ENCODE measurements around the gene TPO. TPM values are rescaled to one million over a fixed set of nuclear protein-coding genes. Genes with fewer than 3 reads are reported as not detected.

TPO gene
- total RNA-seq, 1 experiment from 2014 or later: not detected

GRCh38 chr2:1407950-1408675, 5.2 kb upstream of the TPO start:
- TF ChIP-seq USF1 (CRISPR knock-in tag; IDR thresholded peaks at IDR 0.05) (no peak), ZBTB21 (CRISPR knock-in tag; IDR thresholded peaks at IDR 0.05; ENCODE audit: borderline replicate concordance) (no peak), SMAD4 (CRISPR knock-in tag; IDR thresholded peaks at IDR 0.05) (no peak), JUN (CRISPR knock-in tag; IDR thresholded peaks at IDR 0.05) (no peak), STAT6 (CRISPR knock-in tag; conservative IDR thresholded peaks at IDR 0.05; ENCODE audit: low read depth) (no peak)
- Mint-ChIP-seq H3K36me3 (no peaks in the 10 kb centered on the region), H3K4me3 (no peak overlapping the region), H3K9me3 (peaks cover 4% of the 10 kb centered on the region; the same call in 1 of the 2 replicates), H3K27me3 (ENCODE audit: low read depth) (peaks cover 23% of the 10 kb centered on the region), H3K4me1 (peaks cover 28% of the 10 kb centered on the region), H3K27ac (no peak overlapping the region)
- ChIA-PET CTCF (interaction anchor here (1.2 kb wide), 1 partner anchor 143 kb away, joined by 3 read pairs; no protein-coding TSS in a partner anchor), POLR2A (no interaction called here)
- DNase-seq (ENCODE audit: low spot score) (no peak), ATAC-seq (no peak)

- CTCF ChIA-PET: no interaction called here
- POLR2A ChIA-PET: no interaction called here
- no peak overlapping the region for H3K4me3 Mint-ChIP-seq
- peaks cover 3% of the 10 kb centered on the region; the same call in 1 of the 2 replicates for H3K9me3 Mint-ChIP-seq
- H3K4me1 Mint-ChIP-seq: peaks cover 17% of the 10 kb centered on the region
- no peaks in the 10 kb centered on the region for H3K36me3 Mint-ChIP-seq
- peaks cover 24% of the 10 kb centered on the region for H3K27me3 Mint-ChIP-seq (ENCODE audit: low read depth)
- peak; percentile 70 for ATAC-seq
- no peak overlapping the region for H3K27ac Mint-ChIP-seq
- no peak for DNase-seq (ENCODE audit: low spot score)
- TF ChIP-seq CTCF (IDR thresholded peaks at IDR 0.05) (no peak), ATF3 (CRISPR knock-in tag; conservative IDR thresholded peaks at IDR 0.05) (no peak), ESRRA (CRISPR knock-in tag; IDR thresholded peaks at IDR 0.05; ENCODE audit: borderline replicate concordance) (no peak), ATF1 (CRISPR knock-in tag; IDR thresholded peaks at IDR 0.05) (no peak), IRF2 (CRISPR knock-in tag; IDR thresholded peaks at IDR 0.05; ENCODE audit: borderline replicate concordance, low read depth) (no peak), ZSCAN18 (CRISPR knock-in tag; IDR thresholded peaks at IDR 0.05) (no peak), SOX15 (CRISPR knock-in tag; IDR thresholded peaks at IDR 0.05) (no peak), FOXP1 (CRISPR knock-in tag; IDR thresholded peaks at IDR 0.05; ENCODE audit: borderline replicate concordance) (no peak), MXD4 (CRISPR knock-in tag; IDR thresholded peaks at IDR 0.05; ENCODE audit: borderline replicate concordance) (no peak), PRDM15 (CRISPR knock-in tag; IDR thresholded peaks at IDR 0.05) (no peak), RORB (CRISPR knock-in tag; IDR thresholded peaks at IDR 0.05) (no peak), FOXK1 (CRISPR knock-in tag; IDR thresholded peaks at IDR 0.05) (no peak), NFATC4 (CRISPR knock-in tag; IDR thresholded peaks at IDR 0.05) (no peak), ETV6 (CRISPR knock-in tag; IDR thresholded peaks at IDR 0.05) (no peak), FOXP4 (CRISPR knock-in tag; IDR thresholded peaks at IDR 0.05) (no peak)
These were observed 858 bp downstream of the TPO start for GRCh38 chr2:1414121-1414520.
